ENCODE measurements around the gene HOXC12.

Gene HOXC12

GRCh38 chr12:53956914-53957536 lies 2.3 kb downstream of the HOXC12 start:
- no peak for DNase-seq

GRCh38 chr12:53958128-53958527 lies 3.4 kb downstream of the HOXC12 start:
- no peak for DNase-seq

GRCh38 chr12:53959314-53959713 lies 4.6 kb downstream of the HOXC12 start:
- no peak for DNase-seq

- no peak for DNase-seq
These were observed 5.7 kb downstream of the HOXC12 start for GRCh38 chr12:53960187-53961024.

GRCh38 chr12:53961025-53961761 lies 6.5 kb downstream of the HOXC12 start:
- DNase-seq, result no peak

- no peak for DNase-seq
These were observed 8.3 kb downstream of the HOXC12 start for GRCh38 chr12:53963005-53963404.

DNA sequence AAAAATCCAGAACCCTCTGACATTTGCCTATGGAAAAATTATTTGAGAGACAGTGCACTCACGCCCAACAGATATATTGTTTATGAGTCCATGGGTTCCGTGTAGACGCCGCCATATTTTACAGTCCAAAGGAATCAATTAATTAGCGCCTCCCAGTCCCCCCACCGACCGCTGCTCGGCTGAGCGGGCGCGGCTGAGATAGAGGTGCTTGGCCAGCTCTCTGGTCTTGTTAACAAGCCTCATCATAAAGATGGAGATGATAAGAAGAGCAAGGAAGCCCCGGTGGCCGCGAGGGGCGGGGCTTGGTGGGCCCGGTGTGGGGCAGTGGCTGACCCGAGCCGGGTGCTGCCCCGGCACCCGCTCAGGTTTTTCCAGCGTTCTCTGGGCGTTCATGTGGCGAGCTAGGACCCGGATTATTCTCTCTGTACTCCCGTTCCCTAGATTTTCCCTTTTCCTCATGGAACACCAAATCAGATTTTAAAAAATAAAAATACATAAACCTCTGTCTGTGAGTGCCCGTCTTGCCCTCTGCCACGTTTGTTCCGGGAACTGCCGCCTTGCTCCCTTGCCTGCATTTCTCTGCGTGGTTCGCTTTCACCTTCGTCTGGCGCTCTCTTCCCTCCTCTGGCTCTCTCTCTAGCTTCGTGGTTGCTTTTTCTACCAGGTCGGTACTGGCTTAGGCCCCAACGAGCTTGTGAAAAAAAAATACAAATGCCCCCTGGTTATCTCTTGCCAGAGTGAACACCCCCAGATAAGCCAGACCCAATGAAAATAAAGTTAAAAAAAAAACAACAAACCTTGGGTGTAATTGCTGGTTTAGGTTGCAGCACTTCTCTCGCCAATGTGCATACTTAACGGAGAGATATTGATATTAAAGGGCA lies 9.0 kb downstream of the HOXC12 start:
- no peak for DNase-seq

- DNase-seq, result no peak
These were observed 9.6 kb downstream of the HOXC12 start for GRCh38 chr12:53964315-53964713.

GRCh38 chr12:53965281-53966084 lies 10.8 kb downstream of the HOXC12 start:
- DNase-seq, result no peak

DNA sequence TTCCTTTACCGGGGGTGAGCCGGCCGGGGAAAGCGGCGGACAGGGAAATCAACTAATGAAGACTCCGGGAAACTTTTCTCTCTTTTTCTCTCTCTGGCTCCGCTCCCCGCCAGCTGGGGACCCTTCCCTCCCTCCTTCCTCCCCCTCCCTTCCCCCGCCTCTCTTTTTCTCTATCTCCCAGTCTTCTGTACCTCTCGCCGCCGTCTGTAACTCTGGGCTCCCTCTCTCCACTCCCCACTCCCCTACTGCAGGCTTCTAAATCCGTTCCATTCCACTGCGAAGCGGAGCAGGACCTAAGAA lies 11.3 kb downstream of the HOXC12 start:
- no peak for DNase-seq

- no peak for DNase-seq
These were observed 11.9 kb downstream of the HOXC12 start for GRCh38 chr12:53966385-53967133.

- no peak for DNase-seq
These were observed 12.8 kb downstream of the HOXC12 start for GRCh38 chr12:53967421-53967925.

DNA sequence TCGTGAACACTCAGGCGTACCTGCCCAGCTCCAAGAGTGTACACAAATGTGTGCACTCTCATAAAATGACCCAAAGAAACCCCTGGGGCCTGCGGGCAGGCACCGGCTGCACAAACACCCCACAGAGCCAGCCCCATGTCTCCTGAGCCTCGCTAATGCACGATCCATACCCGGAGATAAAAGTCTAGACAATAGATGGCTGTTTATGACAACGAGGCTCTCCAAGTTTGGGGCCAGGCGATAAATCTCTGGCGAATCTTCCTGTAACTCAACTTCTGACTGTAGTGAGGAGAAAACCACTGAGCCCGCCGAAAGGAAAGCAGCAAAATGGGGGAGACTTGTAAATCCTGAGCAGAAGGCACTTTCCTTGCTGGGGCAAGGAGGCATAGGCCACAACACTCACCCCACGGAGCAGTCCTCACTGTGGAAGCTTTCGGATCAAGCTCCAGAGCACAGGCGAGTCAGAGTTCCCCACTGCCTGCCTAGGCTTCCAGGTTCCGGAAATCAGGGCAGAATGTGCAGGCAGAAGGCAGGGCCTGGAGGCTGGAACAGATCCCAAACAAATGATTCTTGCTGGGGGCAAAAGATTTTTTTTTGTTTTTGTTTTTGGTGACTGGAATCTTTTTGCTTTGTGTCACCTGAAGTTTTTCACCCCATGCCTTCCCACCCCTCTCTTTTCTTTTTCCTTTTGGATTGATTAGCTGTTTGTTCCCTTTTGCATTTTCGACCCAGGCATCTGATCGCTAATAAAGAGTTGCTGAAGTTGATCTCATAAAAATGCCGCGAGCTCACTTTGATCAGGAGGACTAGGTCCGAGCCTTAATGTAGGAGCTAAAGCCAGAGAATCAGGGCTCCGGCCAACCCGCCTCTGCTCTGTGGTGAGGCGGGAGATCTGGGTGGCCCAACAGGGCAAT lies 13.8 kb downstream of the HOXC12 start:
- DNase-seq, result no peak

DNA sequence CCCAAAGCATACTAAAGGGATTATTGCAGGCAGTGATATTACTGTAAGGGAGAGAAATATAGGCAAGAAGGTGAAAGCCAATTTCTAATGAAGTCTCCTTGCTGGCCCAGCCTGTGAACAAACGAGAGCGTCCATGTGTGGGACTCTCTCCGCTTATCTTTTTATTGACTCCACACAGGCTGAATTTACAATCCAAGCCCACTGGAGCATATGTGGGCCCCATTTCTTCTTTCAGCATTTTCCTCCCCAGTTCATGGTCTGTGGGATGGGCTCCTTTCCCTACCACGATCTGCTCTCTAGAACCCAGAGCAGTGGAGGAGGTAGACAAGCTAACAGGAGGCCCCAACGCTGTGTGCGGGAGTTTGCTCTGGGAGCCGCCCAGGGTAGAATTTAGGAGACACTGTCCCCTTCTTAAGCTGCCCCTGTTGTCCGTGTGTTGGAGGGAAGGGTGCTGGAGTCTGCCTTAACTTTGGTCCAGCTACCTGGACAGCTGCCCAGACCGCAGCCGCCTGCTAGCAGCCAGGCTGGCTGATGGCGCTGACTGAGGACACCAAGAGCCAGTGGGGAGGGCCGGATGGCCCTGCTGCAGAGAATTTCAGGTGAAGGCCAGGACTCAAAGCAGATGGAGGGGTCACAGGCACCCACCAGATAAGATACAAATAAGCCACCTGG lies 15.0 kb downstream of the HOXC12 start:
- DNase-seq, result no peak

GRCh38 chr12:53970451-53970850 lies 15.7 kb downstream of the HOXC12 start:
- no peak for DNase-seq

- no peak for DNase-seq
These were observed 16.4 kb downstream of the HOXC12 start for GRCh38 chr12:53971129-53971528.

GRCh38 chr12:53971686-53972085 lies 17.0 kb downstream of the HOXC12 start:
- DNase-seq, result no peak

DNA sequence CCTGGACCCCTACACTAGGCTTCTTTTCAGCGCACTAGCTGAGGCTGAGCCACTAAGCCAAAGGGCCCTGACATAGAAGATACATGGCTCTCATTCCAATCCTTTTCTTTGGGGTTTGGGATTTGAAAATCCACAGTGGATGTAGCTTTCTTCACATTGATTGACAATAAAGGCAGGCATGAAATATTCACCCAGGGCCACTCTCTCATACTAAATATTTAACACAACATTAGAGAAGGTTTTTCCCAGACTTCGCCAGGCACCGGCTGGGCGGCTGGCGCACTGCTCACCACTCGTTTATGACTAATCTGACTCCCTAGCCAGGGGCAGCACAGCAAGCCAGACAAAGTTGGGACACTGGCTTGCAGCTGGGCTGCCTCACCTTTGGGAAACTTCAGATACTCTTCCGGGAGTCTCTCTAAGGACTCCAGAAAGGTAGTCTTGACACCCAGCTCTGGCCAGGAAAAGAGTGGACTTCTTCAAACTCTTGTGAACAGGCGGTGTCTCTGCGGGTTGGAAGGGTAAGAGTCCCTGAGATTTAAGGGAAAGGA lies 17.5 kb downstream of the HOXC12 start:
- no peak for DNase-seq

- no peak for DNase-seq
These were observed 18.1 kb downstream of the HOXC12 start, which contains the start of gene HOXC11 for GRCh38 chr12:53972722-53973235. Gene HOXC11, plus strand, starts transcription at chr12:53973126. Its CDS starts 116 bp downstream, at chr12:53973242.

Data from suppressor macrophage treated with lipopolysaccharide for 1 hour (primary cell).